ENCODE results near the gene TMEM163.

GRCh38 chr2:134591526-134591925 is 127.3 kb downstream of the TMEM163 start:
- TF ChIP-seq, protein P1, sequence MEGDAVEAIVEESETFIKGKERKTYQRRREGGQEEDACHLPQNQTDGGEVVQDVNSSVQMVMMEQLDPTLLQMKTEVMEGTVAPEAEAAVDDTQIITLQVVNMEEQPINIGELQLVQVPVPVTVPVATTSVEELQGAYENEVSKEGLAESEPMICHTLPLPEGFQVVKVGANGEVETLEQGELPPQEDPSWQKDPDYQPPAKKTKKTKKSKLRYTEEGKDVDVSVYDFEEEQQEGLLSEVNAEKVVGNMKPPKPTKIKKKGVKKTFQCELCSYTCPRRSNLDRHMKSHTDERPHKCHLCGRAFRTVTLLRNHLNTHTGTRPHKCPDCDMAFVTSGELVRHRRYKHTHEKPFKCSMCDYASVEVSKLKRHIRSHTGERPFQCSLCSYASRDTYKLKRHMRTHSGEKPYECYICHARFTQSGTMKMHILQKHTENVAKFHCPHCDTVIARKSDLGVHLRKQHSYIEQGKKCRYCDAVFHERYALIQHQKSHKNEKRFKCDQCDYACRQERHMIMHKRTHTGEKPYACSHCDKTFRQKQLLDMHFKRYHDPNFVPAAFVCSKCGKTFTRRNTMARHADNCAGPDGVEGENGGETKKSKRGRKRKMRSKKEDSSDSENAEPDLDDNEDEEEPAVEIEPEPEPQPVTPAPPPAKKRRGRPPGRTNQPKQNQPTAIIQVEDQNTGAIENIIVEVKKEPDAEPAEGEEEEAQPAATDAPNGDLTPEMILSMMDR (tag by site-specific recombination; IDR thresholded peaks at IDR 0.05): no peak
- TF ChIP-seq ZBTB6 (tag by site-specific recombination; IDR thresholded peaks at IDR 0.05): no peak
- no peak for TF ChIP-seq PBX3 (CRISPR knock-in tag; IDR thresholded peaks at IDR 0.05)
- TF ChIP-seq ZNF473 (tag by site-specific recombination; IDR thresholded peaks at IDR 0.05): no peak
- TF ChIP-seq, protein P2, sequence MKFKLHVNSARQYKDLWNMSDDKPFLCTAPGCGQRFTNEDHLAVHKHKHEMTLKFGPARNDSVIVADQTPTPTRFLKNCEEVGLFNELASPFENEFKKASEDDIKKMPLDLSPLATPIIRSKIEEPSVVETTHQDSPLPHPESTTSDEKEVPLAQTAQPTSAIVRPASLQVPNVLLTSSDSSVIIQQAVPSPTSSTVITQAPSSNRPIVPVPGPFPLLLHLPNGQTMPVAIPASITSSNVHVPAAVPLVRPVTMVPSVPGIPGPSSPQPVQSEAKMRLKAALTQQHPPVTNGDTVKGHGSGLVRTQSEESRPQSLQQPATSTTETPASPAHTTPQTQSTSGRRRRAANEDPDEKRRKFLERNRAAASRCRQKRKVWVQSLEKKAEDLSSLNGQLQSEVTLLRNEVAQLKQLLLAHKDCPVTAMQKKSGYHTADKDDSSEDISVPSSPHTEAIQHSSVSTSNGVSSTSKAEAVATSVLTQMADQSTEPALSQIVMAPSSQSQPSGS (tag by site-specific recombination; IDR thresholded peaks at IDR 0.05; ENCODE audit: low read depth): no peak
